GM21390 (cell line): ENCODE data around the gene DMAP1.

Experiments used
- ATAC-seq: cut with Tn5 transposase; IDR thresholded peaks from one replicate; pipeline ENCODE4 v1.9.1; 2021; ENCODE audit not compliant: unreplicated experiment

Gene DMAP1

DNA sequence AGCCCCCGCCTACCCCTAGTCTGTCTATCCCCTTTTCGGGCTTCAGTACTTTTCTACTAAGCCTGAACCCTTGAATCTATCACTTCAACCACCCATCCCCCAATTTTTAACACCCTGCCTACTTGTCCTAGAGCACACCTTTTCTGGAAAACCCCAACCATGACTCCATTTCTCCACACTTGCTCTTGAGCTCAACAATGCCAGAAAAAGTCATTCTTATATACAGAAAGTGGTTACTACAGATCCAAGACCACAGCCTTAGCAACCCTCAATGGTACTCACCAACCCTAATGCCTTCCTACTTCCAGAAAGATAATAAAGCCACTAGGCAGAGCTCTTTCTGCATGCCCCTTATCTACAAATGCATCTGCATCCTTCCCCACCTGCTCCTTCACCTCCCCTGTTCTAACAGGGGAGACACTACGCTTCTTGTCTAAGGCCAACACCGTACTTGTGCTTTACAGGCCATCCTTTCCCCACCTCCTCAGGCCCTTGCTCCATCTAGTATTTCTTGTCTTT is 41.2 kb downstream of the DMAP1 start:
- no peak for ATAC-seq

DNA sequence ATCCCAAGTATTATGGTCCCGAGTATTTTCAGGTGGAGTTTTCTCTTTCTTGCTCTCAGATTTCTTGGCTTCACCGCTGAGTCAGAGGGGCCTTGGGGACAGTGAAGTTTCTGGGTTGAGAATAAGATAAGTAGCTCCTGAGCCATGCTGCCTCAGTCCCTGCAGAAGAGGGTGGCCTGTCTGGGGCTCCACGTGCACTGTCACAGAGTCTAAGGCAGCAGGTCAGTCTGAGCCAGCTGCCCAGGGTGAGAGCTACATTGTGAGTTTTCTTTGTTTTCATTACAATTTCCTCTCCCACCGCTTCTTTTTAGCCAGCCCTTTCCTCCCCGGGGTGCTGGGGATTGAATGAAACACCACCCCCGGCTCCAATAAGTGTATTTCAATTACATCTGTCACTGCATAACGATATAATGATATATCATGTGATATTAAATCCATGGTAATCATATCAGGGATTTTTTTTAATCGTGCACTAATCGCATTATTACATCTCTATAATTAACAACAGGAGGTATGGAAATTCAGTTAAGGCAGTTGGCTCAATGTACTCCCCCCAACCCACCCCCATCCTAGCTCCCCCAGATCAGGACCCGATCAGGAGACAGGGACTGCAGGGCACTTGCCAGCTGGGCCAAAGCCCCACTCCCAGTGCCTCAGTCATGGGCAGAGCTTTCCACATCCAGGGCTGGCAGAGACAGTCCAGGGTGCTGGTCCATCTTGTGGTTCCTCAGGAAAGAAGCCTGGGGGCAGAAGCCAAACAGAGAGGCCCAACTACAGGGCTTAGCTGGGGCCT is 43.7 kb downstream of the DMAP1 start:
- ATAC-seq: no peak

DNA sequence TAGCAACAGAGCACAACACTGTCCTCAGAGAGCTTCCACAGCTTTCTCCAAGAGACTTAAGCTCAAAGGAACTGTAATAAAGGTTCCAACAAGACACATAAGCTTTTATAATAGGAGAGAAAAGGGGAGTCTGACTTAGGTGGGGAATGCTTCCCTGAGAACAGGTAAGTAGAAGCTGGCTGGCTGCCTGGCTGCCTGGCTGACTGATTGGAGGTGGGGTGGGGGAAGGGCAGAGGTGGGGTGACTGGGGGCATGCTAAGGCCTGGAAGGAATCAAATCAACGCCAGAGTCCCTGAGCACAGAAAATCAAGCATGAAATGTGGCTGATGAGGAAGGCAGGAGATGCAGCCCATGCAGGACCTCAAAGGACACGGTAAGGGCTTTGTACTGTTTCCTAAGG is 45.8 kb downstream of the DMAP1 start:
- ATAC-seq: no peak

DNA sequence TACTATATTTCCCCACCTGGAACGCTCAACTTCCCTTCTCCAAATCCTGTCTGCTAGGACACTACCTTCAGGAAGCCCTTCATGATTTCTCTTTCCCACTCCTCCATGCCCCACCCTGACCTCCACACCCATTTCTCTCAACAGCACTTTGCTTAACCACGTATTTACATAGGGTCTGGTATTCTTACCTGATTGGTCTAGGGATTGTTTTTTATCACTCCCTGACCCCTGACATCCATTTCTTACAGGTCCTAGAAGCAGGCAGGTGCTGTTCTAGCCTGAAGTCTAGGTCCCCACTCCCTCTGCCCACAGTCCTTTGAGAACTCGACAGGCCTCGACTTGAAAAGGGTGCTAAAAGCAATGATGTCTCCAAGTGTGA is 47.5 kb downstream of the DMAP1 start:
- ATAC-seq: no peak

DNA sequence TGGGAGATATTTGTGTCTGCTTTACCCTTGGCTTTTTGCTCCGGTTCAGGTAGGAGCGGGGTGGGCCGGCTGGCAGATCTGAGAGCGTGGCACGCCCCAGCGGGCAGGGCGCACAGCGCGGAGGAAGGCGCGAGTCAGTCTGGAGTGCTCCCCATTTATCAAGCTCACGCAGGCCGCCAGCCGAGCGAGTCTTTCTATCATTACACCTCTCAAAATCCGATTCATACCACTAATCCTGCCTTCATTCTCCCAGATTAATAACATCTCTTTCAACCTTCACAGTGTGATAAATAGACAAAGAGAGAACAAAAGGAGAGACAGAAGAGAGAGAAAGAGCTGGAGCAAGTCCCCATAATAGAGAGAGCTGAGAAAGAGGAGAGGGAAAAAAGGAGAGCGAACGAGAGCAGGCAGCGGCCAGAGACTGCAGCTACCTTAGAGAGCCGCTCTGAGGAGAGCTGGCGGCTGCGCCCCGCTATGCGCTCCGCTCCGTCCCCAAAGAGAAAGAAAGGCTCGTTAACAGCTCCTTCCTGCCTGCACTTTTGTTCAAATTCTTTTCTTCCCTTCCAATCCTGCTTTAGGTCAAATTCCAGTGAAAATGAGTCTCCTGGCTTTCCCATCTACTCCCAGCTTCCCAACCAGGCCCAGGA is 48.0 kb downstream of the DMAP1 start:
- ATAC-seq: no peak

DNA sequence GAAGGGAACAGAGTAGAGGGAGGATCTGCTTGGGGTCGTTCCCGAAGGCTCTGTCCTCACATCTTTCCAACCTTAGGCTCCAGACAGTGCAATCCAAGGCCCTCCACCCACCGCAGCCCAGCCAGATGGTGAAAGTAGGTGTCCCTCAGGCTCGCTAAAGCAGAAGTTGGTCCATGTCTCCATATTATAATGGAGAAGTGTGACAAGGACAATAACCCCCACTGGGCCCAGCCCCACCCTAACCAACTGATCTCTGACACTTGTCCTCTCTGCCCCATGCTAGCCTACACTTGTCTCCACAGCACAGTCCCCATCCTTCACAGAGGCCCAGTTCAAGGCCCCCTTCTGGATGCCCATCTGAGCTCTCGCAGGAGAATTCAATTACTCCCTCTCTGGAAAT is 48.7 kb downstream of the DMAP1 start:
- no peak for ATAC-seq

DNA sequence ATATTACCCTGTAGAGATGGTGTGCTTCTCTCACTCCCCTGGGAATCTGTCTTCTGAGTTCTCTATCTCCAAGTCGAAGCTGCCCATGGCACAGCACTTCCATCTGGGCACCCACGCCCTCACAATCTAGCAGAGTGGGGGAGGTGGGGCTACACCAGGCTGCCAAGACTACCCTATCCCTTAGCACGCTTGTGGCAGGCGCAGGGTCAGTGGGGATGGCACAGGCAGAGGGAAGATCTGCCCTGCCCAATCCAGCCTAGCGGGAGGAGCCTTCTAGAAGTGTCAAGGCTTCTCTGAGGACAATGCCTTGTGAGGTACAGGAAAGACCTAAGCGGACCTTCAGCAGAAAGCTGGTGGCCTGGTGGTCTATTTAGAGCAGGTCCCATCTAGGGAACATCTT is 49.1 kb downstream of the DMAP1 start:
- no peak for ATAC-seq

DNA sequence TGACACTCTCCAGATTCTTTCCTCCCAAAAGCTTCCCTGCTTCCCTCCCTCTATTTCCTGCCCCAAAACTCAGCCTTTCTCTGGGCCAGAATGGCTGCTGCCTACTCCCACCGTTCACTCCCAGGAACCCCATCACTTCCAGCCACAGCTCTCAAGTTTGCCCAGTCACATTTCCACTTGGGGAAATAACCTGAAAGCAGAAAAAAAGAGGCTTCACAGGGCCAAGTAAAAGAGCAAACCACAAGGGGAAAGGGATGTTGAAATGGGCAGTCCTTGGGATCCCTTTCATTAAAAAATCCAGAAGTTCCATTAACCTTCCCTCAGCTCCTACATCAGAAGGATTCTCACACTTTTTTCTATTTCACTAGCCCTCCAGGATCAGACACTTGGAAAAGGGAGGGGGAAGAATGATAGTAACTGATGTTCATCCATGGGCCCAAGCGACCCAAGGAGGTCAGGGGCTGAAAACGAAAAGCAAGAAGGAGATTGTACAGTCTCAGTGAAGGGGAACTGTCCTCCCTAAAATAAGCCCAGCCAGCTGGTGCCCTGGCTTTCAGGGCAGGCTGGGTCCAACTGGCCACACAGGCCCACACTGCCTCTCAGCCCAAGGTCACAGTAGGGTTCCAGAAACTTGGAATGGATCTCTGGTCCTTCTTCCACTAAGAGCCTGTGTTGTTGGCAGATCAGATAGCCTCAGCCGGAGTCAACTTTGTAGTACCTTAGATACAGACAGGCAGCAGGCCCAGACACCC is 49.7 kb downstream of the DMAP1 start:
- ATAC-seq: no peak

DNA sequence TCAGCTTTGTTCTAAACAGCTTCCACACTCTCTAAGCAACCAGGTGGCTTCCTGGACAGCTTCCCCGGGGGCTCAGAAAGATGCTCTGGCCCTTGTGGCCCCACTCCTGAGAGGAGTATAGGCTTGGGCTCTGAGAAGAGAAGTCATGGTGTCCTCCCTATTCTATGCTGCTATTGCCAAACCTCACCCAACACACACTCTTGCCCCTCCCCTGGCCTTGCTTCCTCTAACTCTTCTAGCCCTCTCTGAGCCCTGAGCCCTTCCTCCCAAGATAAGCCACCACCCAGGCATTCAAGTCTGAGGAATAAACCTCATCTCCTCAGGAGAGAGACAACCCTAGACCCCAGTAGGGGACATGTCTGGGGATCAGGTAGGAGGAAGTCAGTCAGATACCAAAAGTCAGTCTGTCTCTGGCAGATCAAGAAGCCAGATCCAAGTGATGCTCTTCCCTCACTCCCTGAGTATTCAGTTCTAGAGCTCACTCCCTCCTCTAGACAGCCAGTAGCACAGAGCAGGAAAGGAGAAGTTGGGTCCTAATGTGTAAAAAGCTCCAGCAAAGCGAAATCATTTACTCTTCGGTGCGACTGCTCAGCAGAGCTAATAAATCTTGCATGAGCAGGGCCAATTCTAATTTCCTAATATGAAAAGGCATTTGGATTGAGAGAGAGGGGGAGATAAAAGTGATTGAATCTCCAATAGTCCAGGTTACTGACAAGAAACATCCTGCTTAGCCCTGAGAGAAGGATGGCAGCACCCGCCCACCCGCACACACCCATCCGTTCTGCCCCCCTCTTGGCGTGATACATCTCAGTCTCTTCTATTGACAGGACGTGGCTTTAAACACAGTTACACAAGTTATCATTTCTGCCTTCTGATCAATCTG is 50.5 kb downstream of the DMAP1 start:
- no peak for ATAC-seq

DNA sequence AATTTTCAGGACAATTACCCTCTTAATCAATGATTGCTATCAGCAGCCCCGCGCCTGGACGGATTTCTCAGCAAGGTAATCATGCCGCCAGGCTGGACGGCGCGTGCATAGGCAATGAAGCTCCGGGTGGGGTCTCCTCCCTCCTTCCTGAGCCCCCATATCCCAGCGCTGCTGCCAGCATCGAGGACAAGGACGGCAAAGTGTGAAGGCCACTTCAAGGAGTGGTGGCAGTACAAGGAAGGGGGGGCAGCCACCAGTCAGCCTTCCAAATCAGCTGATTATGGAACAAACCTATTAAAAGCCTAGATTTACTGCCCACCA is 51.1 kb downstream of the DMAP1 start:
- ATAC-seq: no peak

DNA sequence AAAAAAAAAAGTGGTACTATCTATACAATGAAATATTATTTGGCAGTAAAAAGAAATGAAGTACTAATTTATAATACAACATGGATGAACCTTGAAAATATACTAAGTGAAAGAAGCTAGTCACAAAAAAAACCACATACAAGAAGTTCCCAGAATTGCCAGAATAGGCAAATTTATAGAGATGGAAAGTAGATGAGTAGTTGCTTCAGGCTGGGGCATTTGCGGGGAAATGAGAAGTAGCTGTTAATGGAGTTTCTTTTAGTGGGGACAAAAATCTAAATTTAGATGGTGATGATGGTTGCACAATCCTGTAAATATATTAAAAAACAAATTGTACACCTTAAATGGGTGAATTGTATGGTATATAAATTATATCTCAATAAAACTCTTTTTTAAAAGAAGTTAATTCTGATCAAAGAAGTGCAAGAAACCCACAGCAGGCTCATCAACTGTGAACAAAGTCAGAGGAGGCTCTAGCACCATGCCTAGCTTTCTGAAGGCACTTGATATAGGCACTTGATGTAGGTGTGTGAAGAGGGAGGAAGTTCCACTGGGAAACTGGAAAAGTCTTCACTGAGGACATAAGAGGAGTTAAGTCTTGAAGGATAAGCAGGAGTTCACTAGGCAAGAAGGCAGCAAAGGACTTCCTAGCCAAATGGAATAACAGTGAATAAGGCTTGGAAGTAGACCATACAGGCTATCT is 52.5 kb downstream of the DMAP1 start:
- no peak for ATAC-seq

DNA sequence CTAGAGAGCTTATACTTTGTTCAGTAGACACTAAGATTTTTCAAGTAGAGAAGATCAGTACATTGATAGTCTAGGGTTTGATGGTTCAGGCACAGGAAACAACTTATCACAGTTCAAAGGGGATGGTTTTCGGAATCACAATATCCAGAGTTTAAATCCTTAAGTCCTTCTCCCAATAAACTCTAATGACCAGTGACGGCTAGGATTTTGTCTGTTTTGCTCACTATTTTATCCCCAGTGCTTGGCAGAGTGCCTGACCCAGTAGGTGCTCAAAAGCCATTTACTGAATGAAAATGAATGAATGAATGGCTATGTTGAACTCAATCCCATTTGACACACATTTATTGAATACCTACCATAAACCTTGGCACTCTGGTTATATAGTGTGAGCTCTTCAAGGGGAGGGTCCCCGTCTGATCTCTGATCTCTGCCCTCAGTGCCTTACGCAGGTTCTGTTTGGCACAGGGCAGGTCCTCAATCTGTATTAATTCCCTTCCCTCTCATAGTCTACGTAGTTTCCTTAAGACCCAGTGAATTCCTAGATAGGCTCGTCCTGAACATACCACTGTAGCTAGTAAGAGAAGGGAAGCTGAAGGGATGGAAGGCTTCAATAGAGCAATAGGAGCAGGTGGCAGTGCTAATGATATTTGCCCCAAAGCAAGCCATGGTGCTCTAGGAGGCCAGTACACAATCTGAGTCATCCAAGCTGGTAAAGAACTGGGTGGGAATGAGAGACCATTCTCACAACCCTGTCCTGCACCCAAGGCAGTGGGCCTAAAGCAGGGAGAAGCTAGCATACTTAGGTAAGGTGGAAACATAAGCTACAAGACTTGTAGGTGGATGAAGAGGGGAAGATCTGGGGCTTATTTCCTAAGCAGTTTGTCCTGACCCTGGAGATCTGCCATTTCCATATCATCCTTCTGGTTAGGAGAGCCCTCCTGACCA is 53.4 kb downstream of the DMAP1 start:
- no peak for ATAC-seq

DNA sequence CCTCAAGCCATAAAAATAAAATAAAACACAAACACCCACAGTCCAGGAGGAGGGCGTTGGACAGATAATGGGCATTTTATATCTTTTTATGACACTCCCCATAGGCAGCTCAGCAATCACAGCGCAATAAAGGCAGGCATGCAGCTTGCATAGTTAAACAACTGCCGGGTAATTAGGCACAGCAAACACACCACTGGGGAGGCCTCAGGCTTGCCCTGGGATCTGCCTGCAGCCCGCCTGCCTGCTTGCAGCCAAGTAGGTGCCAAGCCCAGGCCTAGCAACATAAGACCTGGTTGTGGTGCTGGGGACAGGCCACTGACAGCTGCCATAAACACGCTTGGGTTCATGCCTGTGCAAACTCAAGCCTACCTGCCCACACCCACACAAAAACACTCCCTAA is 54.2 kb downstream of the DMAP1 start:
- ATAC-seq: no peak

DNA sequence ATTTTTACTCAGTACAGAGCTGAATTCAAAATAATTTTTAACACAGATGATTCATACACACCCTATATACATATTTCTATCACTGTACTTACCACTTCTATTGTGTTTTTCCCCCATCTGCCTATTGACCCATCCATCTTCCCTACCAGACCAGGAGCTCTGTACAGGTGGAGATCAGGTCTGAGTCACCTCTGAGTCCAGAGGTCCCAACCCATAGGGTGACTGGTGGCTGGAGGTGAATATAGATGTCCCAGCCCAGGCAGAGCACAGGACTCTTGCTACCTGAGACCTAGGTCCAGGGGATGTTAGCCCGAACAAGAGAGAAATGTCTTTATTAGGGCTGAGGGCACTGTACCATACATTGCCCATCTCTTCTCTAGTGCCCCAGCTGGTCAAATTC is 54.8 kb downstream of the DMAP1 start:
- ATAC-seq: no peak
